Vagina (tissue), 2 donors: ENCODE data around the gene SPATA9. TPM values are rescaled to one million over a fixed set of nuclear protein-coding genes. Genes with fewer than 3 reads are reported as not detected.
A peak's percentile ranks its signal among the peaks of the same experiment; 100 is the strongest.

ENCODE experiments used
- DNase-seq, 2 donors: peaks; one replicate each; pipeline ENCODE4 v3.0.0-alpha.2; 2017; ENCODE audit errors: extremely low spot score in 2 of 2
- H3K27ac ChIP-seq: fragments of 200-600 bp; sonication (generic); one replicate; pipeline ENCODE4 v1.5.1; 2019
- H3K27me3 ChIP-seq: fragments of 200-600 bp; sonication (generic); one replicate; pipeline ENCODE4 v1.5.1; 2019
- H3K36me3 ChIP-seq, 2 donors: fragments of 200-600 bp; sonication (generic); one replicate each; pipeline ENCODE4 v1.5.1; 2017 to 2019
- H3K4me1 ChIP-seq: fragments of 200-600 bp; sonication (generic); one replicate; pipeline ENCODE4 v1.5.1; 2019
- H3K4me3 ChIP-seq, 2 donors: fragments of 200-600 bp; sonication (generic); 1 replicate in 1 of 2; 2 replicates in 1 of 2; pipeline ENCODE4 v1.5.1; 2016 to 2019
- H3K9me3 ChIP-seq: fragments of 200-600 bp; sonication (generic); one replicate; pipeline ENCODE4 v1.5.1; 2019
- CTCF ChIP-seq, 3 experiments: fragments of 450-650 bp in 2 of 3; fragments of 200-600 bp in 1 of 3; sonication (generic) in 1 of 3; IDR thresholded peaks; one replicate each; pipeline ENCODE4 v1.5.1; 2017 to 2019; ENCODE audit warnings: antibody characterized with exemption in 3 of 3, mild to moderate bottlenecking in 2 of 3, moderate library complexity in 2 of 3
- POLR2A ChIP-seq, 2 donors: fragments of 450-650 bp; IDR thresholded peaks; one replicate each; pipeline ENCODE4 v1.6.1; 2017; ENCODE audit warnings: antibody characterized with exemption in 2 of 2, mild to moderate bottlenecking in 2 of 2, moderate library complexity in 2 of 2
- POLR2AphosphoS5 ChIP-seq, 2 donors: sonication (generic); formaldehyde crosslinking; IDR thresholded peaks; one replicate each; pipeline ENCODE4 v1.9.0; 2017; ENCODE audit warnings: antibody characterized with exemption in 2 of 2, mild to moderate bottlenecking in 2 of 2, low read depth in 1 of 2; ENCODE audit not compliant: insufficient read depth in 1 of 2
- intact Hi-C: fragments of 100-400 bp; cut with DNase I; formaldehyde crosslinking; loops from one replicate; pipeline ENCODE4 v1.15.1; 2023
- total RNA-seq: library from RNA; depleted of rRNA; stranded (reverse); fragments of >200 nt; gene quantifications from one replicate; pipeline ENCODE4 v1.2.3, GENCODE V29; 2016

SPATA9 gene
- total RNA-seq = not detected

GRCh38 chr5:95682891-95683290, at the start of gene SPATA9:
TSS of gene SPATA9 (minus strand) at chr5:95682991. CDS start at chr5:95682854, 137 bp downstream.
- intact Hi-C loops = no loop called here

GRCh38 chr5:95731571-95732554, 49.1 kb upstream of the SPATA9 start:
- no peak for DNase-seq
- peaks cover 21% of the 10 kb centered on the region for H3K4me1 ChIP-seq

More at GRCh38 chr5:95682891-95683290, at the start of gene SPATA9:
- Histone ChIP-seq H3K27me3 (no peaks in the 10 kb centered on the region), H3K27ac (no peak within 1 kb of the TSS), H3K9me3 (no peaks in the 10 kb centered on the region), H3K4me1 (no peaks in the 10 kb centered on the region), H3K4me3 (no peak within 1 kb of the TSS), H3K36me3 (no peaks in the 10 kb centered on the region)
- no peak for DNase-seq
- TF ChIP-seq POLR2A (IDR thresholded peaks at IDR 0.05) = no peak
- no peak for TF ChIP-seq POLR2AphosphoS5 (IDR thresholded peaks at IDR 0.05; ENCODE audit: insufficient read depth in 1 of 2, low read depth in 1 of 2)

GRCh38 chr5:95730730-95731570, 48.2 kb upstream of the SPATA9 start, which contains the start of gene RHOBTB3:
TSS of gene RHOBTB3 (plus strand) at chr5:95731336. CDS start at chr5:95731683, 347 bp downstream.
- Histone ChIP-seq H3K27ac (peak within 1 kb of the TSS; percentile 89), H3K27me3 (no peaks in the 10 kb centered on the region), H3K4me3 (peak within 1 kb of the TSS; percentile 80 to 99), H3K36me3 (no peaks in the 10 kb centered on the region), H3K4me1 (peaks cover 27% of the 10 kb centered on the region), H3K9me3 (no peaks in the 10 kb centered on the region)
- intact Hi-C loops = loop anchor here (2.0 to 10.0 kb wide), 2 partner anchors 84 to 124 kb away; partner anchors contain the start of gene RFESD
- TF ChIP-seq CTCF (IDR thresholded peaks at IDR 0.05) (no peak), POLR2AphosphoS5 (IDR thresholded peaks at IDR 0.05; ENCODE audit: insufficient read depth in 1 of 2, low read depth in 1 of 2) (peak in 1 of 2 donors; percentile 69), POLR2A (IDR thresholded peaks at IDR 0.05) (peak in 1 of 2 donors; percentile 68)
- DNase-seq = peak in 1 of 2 donors; percentile 94

More at GRCh38 chr5:95731571-95732554, 49.1 kb upstream of the SPATA9 start:
- TF ChIP-seq POLR2AphosphoS5 (IDR thresholded peaks at IDR 0.05; ENCODE audit: insufficient read depth in 1 of 2, low read depth in 1 of 2) (peak in 1 of 2 donors; percentile 54), CTCF (IDR thresholded peaks at IDR 0.05) (no peak), POLR2A (IDR thresholded peaks at IDR 0.05) (no peak)
- H3K27me3 ChIP-seq = no peaks in the 10 kb centered on the region
- no peaks in the 10 kb centered on the region for H3K9me3 ChIP-seq
- peak overlapping the region; percentile 80 to 99 for H3K4me3 ChIP-seq
- no peaks in the 10 kb centered on the region for H3K36me3 ChIP-seq
- intact Hi-C loops = loop anchor here (2.0 to 10.0 kb wide), 2 partner anchors 85 to 123 kb away; partner anchors contain the start of gene RFESD
- peak overlapping the region; percentile 89 for H3K27ac ChIP-seq

GRCh38 chr5:95730011-95730700, 47.4 kb upstream of the SPATA9 start:
- peak overlapping the region; percentile 89 for H3K27ac ChIP-seq
- no peaks in the 10 kb centered on the region for H3K27me3 ChIP-seq
- no peak for DNase-seq
- no peak for TF ChIP-seq POLR2AphosphoS5 (IDR thresholded peaks at IDR 0.05; ENCODE audit: insufficient read depth in 1 of 2, low read depth in 1 of 2)
- H3K36me3 ChIP-seq = no peaks in the 10 kb centered on the region
- peak overlapping the region; percentile 80 to 99 for H3K4me3 ChIP-seq
- intact Hi-C loops = loop anchor here (2.0 to 10.0 kb wide), 2 partner anchors 83 to 125 kb away; partner anchors contain the start of gene RFESD
- peaks cover 21% of the 10 kb centered on the region for H3K4me1 ChIP-seq
- H3K9me3 ChIP-seq = no peaks in the 10 kb centered on the region
